Left hindlimb (tissue), 1 donor: ENCODE measurements around the gene OVAAL.
"Not testable (repeated sequence)": the region's sequence is repeated elsewhere in the genome, so short reads cannot be mapped to it uniquely, and the experiment has no call there.

ENCODE experiments used
- DNase-seq: peaks from one replicate; pipeline ENCODE4 v3.0.0-alpha.2; 2018

Gene OVAAL

GRCh38 chr1:180540697-180541594 is 17.8 kb upstream of the OVAAL start:
- DNase-seq, result no peak

- DNase-seq, result no peak
Observed at GRCh38 chr1:180542113-180542837, 16.5 kb upstream of the OVAAL start.

GRCh38 chr1:180542838-180543145 is 16.0 kb upstream of the OVAAL start:
- no peak for DNase-seq

- no peak for DNase-seq
Observed at GRCh38 chr1:180544050-180544449, 14.7 kb upstream of the OVAAL start.

- DNase-seq, result no peak
Observed at GRCh38 chr1:180545991-180546390, 12.8 kb upstream of the OVAAL start.

GRCh38 chr1:180548686-180549317 is 10.0 kb upstream of the OVAAL start:
- DNase-seq, result no peak

- not testable (repeated sequence) for DNase-seq
Observed at GRCh38 chr1:180549770-180550169, 9.0 kb upstream of the OVAAL start.

GRCh38 chr1:180550241-180550640 is 8.5 kb upstream of the OVAAL start:
- DNase-seq, result no peak

- no peak for DNase-seq
Observed at GRCh38 chr1:180551997-180552396, 6.8 kb upstream of the OVAAL start.

- DNase-seq, result not testable (repeated sequence)
Observed at GRCh38 chr1:180553046-180553445, 5.7 kb upstream of the OVAAL start.

GRCh38 chr1:180555411-180555810 is 3.4 kb upstream of the OVAAL start:
- no peak for DNase-seq

- DNase-seq, result no peak
Observed at GRCh38 chr1:180560200-180560867, 1.6 kb downstream of the OVAAL start.

- no peak for DNase-seq
Observed at GRCh38 chr1:180560868-180561600, 2.3 kb downstream of the OVAAL start.

- DNase-seq, result no peak
Observed at GRCh38 chr1:180562640-180563025, 3.9 kb downstream of the OVAAL start.

- no peak for DNase-seq
Observed at GRCh38 chr1:180563026-180563827, 4.5 kb downstream of the OVAAL start.

GRCh38 chr1:180565121-180565871 is 6.5 kb downstream of the OVAAL start:
- DNase-seq, result no peak

- DNase-seq, result no peak
Observed at GRCh38 chr1:180566026-180566425, 7.3 kb downstream of the OVAAL start.

- no peak for DNase-seq
Observed at GRCh38 chr1:180566495-180566894, 7.7 kb downstream of the OVAAL start.

- no peak for DNase-seq
Observed at GRCh38 chr1:180567654-180568053, 8.9 kb downstream of the OVAAL start.

GRCh38 chr1:180568184-180568583 is 9.4 kb downstream of the OVAAL start:
- no peak for DNase-seq
